HG02973 (cell line): ENCODE measurements around the gene TNFRSF12A.
A peak's percentile ranks its signal among the peaks of the same experiment; 100 is the strongest.

Experiments used
- ATAC-seq: cut with Tn5 transposase; IDR thresholded peaks from one replicate; pipeline ENCODE4 v1.9.1; 2021; ENCODE audit warnings: moderate library complexity; ENCODE audit not compliant: unreplicated experiment

TNFRSF12A gene

DNA sequence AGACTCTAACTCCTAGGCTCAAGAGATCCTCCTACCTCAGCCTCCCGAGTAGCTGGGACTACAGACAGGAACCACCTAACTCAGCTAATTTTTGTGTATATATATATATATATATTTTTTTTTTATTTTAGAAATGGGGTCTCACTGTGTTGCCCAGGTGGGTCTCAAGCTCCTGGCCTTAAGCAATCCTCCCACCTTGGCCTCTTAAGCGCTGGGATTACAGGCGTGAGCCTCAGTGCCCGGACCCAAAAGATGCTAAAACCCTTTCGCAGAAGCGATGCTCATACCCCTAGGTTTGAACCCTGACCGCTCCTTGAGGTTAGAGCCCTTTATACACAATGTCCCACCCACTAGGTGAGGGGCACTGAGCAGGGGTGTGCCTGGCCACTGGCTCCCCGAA lies 9.7 kb upstream of the TNFRSF12A start:
- ATAC-seq, result no peak

DNA sequence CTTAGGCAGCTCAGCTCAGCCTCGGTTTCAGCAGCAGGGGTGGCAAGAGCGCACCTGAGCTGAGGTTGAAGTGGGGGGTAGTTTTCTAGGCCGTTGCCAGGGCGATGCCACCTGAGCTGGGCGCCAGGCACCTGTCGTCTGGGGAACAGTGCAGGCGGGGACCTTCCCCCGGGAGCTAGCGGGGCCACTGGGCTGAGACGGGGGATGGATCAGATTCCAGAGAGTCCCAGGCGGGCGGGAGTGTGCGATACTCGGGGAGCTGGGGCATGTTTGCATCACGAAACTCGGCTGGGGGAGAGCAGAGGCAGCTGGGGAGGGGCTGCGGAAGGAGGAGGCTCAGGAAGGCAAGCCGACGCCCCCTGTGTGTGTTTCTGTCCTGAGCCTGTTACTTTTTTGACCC lies 7.9 kb upstream of the TNFRSF12A start:
- no peak for ATAC-seq

DNA sequence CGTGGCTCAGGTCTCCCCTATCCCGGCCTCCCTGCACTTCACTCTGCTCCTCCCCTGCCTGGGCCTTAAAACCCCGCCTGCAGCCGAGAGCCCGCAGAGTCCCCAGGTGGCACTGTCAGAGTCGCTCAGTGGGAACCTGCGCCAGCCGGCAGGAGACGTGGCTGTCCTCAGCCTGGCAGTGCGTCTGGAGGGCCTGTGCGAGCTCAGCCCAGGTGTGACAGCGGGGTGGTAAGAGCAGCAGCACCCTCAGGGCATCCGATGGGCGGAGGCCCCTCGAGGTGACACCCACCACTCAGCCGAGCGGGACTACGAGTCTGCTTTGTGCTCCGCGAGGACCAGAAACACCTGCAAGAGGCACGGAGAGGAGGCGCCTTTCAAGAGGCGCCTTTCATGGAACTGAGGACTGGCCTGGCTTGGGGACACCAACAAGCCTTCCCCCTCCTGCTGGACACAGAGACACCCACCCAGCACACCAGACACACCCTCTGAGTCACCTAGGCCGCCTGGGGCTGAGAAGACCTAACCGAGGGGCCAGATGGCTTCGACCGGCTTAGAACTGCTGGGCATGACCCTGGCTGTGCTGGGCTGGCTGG lies 7.2 kb upstream of the TNFRSF12A start, which contains the start of gene CLDN9:
CLDN9 (plus strand) TSS at position 96 of the 593 bp plus-strand sequence; CDS start at position 536, 440 bp downstream.
- ATAC-seq, result no peak

DNA sequence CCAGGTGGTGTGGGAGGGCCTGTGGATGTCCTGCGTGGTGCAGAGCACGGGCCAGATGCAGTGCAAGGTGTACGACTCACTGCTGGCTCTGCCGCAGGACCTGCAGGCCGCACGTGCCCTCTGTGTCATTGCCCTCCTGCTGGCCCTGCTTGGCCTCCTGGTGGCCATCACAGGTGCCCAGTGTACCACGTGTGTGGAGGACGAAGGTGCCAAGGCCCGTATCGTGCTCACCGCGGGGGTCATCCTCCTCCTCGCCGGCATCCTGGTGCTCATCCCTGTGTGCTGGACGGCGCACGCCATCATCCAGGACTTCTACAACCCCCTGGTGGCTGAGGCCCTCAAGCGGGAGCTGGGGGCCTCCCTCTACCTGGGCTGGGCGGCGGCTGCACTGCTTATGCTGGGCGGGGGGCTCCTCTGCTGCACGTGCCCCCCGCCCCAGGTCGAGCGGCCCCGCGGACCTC lies 6.6 kb upstream of the TNFRSF12A start:
- no peak for ATAC-seq

DNA sequence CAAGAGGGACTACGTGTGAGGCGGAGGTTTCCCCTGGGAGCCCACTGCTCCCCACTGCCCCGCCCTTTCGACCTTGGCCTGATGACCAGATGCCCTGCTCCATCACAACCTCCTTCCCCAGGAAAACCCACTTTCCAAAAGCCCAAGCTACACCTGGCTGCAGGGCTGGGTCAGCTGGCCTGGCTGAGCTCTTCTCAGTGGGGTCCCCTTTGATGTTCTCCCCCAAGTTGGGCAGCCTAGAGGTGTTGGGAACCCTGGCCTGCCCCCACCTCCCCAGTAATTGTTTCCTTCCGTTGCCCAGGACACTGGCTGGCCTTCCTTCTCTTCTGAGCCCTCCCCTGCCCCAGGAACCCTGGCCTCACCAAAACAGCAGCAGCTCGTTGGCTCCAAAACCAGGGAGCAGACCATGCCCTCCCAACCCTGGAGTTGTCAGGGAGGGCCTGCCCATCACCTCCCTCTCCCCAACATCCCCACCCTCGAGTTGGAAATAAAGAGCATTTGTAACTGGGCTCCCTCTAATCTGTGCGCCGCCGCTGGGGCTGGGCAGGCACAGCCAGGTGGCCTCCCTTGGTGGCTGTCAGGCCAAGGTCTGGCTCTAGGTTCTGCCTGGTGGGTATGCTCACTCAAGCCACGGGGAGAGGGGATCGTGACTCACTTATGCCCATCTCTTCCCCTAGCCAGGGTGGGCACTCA lies 6.0 kb upstream of the TNFRSF12A start:
- no peak for ATAC-seq

DNA sequence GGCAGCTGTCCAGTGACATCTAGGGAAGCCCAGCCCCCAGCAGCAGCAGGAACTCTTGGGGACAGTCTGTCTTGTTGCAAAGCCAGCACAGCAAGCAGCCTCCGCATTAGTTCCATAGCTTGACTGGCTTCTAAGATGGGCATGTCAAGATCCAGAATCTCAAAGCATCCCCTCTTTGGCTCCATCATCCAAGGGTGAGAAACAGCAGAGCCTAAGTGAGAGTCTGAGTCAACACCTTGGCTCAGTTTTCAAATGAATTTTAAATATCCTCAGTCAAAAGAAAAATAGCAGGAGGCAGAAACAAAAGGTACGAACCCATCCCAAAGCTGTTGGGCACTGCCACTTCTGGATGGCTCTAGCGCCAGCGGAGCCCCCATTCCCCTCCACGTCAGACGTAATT lies 5.2 kb upstream of the TNFRSF12A start:
- ATAC-seq, result no peak

DNA sequence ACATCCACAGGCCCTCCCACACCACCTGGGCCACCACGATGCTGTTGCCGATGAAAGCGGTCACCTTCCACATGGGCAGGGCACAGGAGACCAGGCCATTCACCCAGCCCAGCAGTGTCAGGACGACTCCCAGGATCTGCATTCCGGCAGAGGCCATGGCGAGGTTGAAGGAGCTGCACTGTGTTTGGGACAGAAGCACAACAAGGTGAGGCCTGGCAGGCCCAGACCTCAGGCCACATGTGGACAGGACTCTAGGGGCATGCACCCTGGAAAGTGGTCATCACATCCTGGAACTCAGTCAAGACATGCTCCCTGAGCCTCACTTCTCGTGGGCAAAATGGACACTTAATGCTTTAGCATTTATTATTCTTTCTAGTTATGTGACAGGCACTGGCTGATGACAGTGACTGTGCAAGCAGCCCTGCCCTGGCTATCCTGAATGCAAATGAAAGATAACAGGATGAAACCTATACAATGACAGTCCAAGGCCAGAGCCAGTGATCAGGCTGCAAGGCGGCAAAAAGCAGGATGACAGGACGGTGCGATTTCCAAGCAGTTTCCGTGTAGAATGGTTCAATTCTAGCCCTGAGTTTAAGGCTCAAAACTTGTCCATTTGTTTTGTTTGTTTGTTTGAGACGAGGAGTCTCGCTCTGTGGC lies 4.2 kb upstream of the TNFRSF12A start:
- no peak for ATAC-seq

DNA sequence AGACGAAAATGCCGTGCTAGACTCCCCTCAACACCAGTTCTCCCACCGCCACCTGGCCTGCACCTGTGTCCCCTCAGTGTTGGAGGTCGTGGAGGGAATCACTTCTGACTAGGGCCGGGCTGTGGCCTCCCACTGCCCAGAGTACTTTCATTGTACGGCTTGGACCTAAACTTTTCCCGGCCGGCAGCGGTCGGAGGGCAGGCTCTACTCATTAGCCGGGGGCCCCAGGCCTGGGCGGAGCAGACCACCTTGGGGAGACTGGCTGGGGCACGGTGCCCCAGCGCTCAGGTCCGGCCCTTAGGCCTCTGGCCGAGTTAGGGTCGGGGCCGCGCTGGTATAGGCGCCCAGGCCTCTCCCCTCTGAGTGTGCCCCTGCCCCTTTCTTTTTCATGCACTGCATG lies 2.8 kb upstream of the TNFRSF12A start:
- ATAC-seq, result no peak

DNA sequence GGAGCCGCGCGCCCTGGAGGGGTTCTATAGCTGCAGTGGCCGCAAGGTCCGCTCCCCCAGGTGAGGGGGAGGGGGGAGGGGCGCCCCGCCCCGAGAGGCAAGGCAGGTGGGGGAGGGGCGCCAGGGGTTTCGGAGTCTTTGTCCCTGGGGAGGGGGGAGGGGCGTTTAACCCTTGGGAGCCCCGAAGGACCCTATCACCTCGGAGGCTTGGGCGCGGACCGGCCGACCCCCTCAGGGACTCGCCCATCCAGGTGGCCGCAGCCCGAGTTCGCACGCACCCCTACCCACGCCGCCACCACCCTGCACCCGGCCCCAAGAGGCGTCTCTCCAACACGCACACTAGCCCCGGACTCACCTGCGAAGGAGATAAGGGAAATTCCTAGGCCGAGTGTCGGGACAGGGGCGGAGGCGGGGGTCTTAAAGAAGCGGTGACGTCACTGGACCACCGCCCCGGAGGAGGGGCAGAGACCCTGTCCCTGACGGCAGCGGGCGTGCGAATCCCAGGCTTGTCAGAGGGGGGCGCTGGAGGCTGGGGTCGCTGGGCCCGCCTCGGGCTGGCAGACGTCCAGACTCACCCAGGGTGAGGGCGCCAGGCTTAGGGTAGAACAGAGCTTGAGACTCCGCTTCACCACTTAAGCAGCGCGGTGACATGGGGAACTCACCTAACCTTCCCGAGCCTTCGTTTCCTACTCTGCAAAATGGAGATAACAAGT lies 2.2 kb upstream of the TNFRSF12A start, which contains the start of gene CLDN6:
CLDN6 (minus strand) TSS at position 390 of the 713 bp plus-strand sequence. CDS start 2,162 bp downstream, outside the sequence.
- no peak for ATAC-seq

DNA sequence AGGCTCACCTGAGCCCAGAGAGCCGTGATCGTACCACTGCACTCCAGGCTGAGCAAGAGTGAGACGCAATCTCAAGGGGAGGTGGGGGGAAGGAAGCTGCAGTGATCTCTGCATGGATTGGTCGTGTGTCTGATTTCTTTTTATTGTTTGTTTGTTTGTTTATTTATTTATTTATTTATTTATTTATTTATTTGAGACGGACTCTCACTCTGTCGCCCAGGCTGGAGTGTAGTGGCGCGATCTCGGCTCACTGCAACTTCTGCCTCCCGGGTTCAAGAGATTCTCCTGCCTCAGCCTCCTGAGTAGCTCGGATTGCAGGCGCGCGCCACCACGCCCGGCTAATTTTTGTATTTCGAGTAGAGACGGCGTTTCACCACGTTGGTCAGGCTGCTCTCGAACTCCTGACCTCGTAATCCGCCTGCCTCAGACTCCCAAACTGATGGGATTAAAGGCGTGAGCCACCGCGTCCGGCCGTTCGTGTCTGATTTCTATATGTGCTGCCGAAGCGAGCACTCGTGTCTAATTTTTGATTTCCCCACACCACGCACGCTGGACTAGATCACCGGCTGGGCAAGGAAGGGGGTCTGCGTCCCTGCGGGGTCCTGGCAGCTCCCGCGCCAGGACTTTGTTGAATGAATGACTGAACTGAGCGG lies 448 bp upstream of the TNFRSF12A start:
- no peak for ATAC-seq

DNA sequence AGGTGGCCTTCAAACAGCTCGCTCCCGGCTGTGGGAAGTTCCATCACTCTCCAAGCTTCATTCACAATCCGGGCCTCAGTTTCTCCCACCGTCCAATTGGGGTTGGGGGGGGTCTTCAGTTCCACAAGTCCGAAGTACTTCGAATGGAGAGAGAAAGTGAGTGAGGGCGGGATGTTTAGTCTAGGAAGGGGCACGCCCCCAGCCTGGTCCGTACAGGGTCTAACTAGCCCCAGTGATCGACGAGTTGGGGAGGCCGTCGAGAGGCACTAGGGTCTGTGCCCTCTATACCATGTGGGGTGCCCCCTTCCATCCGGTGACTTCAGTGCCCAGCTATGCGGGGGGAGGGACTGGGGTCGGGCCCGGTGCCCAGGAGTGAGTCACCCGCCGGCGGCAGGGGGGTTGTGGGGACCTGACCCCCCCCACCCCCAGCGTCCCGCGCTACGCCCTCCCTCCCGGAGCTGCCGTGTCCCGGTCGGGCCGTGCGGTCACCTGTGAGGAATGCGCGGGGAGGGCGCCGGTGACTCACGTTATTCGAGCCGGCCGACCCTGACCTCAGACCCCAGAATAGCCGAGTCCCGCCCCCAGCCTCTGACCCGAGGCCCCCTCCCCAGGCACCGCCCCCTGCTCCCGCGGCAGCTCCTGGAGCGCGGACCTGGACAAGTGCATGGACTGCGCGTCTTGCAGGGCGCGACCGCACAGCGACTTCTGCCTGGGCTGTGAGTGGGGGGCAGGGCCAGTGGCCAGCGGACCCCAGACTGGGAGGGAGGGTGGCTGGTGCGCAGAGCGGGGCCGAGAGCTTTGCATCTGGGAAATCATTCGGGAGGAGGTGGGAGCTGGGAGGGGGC lies 658 bp downstream of the TNFRSF12A start:
- no peak for ATAC-seq

DNA sequence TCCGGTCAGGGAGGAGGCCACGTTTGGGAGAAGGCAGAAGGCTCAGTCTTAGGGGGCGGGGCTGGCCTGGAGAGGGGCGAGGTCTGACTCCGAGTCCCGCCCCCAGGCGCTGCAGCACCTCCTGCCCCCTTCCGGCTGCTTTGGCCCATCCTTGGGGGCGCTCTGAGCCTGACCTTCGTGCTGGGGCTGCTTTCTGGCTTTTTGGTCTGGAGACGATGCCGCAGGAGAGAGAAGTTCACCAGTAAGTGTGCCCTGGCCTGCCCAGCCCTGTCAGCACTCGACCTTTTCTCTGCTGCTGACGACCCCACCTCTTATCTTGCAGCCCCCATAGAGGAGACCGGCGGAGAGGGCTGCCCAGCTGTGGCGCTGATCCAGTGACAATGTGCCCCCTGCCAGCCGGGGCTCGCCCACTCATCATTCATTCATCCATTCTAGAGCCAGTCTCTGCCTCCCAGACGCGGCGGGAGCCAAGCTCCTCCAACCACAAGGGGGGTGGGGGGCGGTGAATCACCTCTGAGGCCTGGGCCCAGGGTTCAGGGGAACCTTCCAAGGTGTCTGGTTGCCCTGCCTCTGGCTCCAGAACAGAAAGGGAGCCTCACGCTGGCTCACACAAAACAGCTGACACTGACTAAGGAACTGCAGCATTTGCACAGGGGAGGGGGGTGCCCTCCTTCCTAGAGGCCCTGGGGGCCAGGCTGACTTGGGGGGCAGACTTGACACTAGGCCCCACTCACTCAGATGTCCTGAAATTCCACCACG lies 1.5 kb downstream of the TNFRSF12A start:
- ATAC-seq, result no peak

DNA sequence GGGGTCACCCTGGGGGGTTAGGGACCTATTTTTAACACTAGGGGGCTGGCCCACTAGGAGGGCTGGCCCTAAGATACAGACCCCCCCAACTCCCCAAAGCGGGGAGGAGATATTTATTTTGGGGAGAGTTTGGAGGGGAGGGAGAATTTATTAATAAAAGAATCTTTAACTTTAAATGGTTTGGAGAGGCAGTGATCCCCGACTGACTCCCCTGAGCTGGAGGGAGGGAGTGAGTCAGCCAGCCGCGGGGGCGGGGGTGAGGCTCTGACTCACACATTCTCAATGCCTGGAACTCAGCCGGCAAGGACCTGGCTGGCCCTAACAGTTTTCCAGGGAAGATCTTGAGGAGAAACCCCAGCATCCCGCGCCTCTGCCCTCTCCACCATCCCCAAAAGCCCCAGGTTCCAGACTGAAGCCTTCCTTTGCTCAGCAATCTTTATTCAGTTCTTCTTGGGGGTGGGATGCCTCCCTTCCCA lies 2.1 kb downstream of the TNFRSF12A start:
- ATAC-seq, result no peak

DNA sequence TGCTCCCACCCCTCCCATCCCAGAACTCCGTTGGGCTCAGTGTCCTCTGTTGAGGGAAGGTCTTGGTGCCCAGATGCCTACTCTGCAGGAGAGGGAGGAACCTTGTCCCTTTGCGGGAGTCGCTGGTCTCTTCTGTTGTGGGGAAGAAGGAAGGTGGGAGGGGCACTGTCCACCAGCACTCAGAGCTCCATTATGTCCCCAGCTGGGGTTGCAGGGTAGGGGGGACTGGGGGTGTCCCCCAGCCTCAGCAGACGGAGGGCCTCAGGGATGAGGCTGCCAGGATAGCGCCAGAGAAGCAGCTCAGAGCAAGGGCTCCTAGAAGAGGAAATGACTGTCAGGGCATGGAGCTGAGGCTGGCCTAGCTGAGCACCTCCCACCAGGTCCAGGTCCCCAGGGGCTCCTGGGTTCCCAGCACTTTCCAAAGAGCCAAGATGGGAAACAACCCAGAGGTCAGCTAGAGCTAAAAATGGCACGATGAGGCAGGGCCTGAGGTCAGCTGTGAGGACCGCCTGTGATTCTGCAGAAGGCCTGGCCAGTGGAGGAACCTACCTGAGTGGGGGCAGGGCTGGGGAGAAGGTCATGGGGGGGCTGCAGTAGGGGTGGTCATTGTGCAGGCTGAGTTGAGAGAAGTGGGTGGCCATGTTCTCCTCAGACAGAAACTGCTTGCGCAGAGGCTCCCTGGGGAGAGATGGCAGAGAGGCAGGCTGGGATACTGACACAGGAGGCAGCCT lies 2.7 kb downstream of the TNFRSF12A start:
- ATAC-seq, result no peak

DNA sequence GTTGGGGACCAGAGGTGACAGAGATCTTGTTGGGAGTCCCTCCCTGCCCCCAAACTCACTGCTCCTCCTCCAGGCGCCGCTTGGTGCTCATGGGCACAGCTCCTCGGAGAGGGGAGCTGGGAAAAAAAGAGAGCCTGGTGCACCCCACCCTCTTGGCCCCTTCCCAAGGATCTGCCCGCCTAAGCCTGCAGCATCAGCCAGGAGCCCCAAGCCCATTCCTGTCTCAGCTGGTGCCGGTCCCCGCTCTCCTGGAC lies 3.2 kb downstream of the TNFRSF12A start:
- no peak for ATAC-seq

DNA sequence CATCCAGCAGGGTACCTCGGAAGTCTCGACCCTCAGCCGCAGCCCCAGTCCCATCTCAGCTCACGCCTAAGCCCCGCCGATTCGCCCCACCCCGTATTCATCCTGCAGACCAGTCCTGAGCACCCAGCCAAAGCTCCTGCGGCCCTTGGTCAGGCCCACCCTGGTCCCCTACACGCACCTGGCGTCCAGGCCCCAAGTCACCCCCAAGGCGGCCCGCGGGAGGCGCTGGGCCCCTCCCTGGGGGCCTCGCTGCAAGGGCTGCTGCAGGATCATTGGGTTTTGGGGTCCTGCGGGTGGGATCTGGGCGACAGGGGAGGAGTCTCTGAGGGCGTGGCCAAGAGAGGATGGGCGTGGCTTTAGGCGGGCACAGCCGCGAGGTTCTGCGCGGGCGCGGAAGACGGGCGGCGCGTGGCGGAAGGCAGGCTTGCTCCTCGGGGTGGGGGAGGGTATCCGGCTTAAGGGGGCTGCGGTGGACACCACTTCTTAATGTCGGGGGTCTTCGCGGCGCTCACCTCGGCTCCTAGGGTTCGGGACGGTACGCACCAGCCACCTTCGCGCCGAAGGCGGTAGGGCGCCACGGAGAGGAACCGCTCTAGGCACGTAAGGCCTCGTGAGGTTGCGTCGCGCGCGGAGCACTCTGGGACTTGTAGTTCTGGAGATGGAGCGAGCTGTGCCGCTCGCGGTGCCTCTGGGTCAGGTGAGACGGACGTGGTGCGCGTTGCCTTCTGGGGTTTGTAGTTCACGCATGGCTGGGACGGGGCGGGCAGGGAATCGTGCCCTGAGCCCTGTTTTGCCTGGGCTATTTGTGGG lies 3.7 kb downstream of the TNFRSF12A start, which contains the start of the genes HCFC1R1 and THOC6:
HCFC1R1 (minus strand) TSS at position 274 of the 810 bp plus-strand sequence; CDS start at position 273, 1 bp downstream.
THOC6 (plus strand) TSS at position 367 of the 810 bp plus-strand sequence; CDS start at position 659, 292 bp downstream.
- peak; percentile 52 for ATAC-seq
